Bone marrow (tissue), 2 donors: Measurements from ENCODE around the gene CD27.
"Not testable (repeated sequence)": the region's sequence is repeated elsewhere in the genome, so short reads cannot be mapped to it uniquely, and the experiment has no call there.

Experiments used
- DNase-seq, 2 donors: peaks; one replicate each; lab custom pipeline; 2025; lab: John Stamatoyannopoulos, UW

Gene CD27

DNA sequence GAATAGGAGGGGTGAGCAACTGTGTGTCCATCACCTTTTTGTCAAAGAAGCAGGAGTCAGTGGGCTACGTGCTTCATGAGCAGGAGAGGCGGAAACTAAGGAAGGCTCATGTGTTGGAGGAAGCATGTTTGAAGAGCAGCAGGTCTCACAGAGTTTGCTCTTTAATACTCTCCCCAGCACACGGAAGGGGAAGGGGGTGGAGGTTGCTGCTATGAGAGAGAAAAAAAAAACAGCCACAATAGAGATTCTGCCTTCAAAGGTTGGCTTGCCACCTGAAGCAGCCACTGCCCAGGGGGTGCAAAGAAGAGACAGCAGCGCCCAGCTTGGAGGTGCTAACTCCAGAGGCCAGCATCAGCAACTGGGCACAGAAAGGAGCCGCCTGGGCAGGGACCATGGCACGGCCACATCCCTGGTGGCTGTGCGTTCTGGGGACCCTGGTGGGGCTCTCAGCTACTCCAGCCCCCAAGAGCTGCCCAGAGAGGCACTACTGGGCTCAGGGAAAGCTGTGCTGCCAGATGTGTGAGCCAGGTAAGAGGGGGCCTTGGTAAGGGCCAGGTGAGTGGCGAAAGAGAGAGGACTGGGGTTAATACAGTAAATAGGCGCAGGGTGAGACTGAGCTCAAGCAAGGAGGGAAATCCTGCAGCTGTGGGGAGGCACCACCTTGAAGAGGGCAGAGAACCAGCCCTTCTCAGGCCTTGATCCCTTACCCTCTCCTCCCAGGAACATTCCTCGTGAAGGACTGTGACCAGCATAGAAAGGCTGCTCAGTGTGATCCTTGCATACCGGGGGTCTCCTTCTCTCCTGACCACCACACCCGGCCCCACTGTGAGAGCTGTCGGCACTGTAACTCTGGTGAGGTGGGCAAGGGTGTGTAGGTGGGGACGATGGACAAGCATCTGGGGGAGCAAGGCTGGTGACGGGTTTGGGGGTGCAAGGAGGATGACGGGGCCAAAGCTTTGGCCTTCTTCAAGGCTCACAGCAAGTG, at the start of gene CD27:
CD27 (plus strand) TSS at position 252 of the 985 bp plus-strand sequence; CDS start at position 393, 141 bp downstream.
- DNase-seq = no peak

DNA sequence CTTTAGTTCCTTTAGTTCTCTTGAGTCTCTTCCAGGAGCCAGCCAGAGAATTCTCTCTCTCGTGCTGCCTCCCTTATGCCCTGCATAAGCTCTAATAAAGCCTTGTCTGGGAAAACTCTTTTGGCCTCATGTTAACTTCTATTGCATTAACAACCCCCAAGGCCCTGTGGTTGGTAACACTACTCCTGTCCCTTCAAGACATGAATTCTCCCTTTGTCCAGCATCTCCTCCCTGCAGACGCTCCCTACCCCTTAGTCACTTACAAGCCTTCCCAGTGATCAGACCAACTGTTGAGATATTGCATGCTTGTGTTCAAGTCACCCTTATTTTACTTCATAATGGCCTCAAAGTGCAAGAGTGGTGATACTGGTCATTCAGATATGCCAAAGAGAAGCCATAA, 48.7 kb upstream of the CD27 start:
- no peak for DNase-seq

- DNase-seq = no peak
Observed at GRCh38 chr12:6399884-6400644, 44.7 kb upstream of the CD27 start.

DNA sequence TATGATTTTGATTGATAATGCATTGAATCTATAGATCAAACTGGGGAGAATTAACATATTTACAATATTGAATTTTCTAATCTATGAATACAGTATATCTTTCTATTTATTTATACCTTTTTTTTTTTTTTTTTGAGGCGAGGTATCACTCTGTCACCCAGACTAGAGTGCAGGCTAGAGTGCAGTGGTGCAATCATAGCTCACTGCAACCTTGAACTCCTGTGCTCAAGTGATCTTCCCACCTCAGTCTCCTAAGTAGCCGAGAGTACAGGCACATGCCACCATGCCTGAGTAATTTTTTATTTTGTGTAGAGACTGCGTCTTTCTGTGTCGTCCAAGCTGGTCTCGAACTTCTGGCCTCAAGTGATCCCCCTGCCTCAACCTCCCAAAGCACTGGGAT, 40.4 kb upstream of the CD27 start:
- DNase-seq = no peak

- no peak for DNase-seq
Observed at GRCh38 chr12:6405963-6406362, 38.8 kb upstream of the CD27 start.

GRCh38 chr12:6407236-6407954, 37.4 kb upstream of the CD27 start:
- no peak for DNase-seq

DNA sequence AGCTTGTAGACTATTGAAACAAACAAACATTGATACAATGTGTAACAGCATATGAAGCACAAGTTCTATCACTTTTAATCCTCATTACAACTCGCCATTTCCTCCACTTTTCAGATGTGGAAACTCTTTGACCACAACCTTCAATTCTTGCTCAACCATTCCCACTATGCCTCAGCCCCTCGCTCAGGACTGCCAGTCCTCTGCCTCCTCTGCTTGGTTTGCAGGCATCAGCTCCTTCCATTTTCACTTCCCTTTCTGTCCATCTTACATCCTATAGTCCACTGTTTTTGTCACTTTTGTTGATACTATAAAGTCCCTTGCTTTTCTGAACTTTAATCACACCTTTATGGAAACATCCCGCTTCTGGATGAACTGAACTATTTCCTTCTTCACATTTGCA, 28.2 kb upstream of the CD27 start:
- no peak for DNase-seq

GRCh38 chr12:6418796-6419195, 26.0 kb upstream of the CD27 start:
- no peak for DNase-seq

- no peak for DNase-seq
Observed at GRCh38 chr12:6420364-6420763, 24.4 kb upstream of the CD27 start.

GRCh38 chr12:6423267-6424007, 21.3 kb upstream of the CD27 start:
- DNase-seq = peak; percentile 15 to 89

- no peak for DNase-seq
Observed at GRCh38 chr12:6424008-6424347, 20.8 kb upstream of the CD27 start.

DNA sequence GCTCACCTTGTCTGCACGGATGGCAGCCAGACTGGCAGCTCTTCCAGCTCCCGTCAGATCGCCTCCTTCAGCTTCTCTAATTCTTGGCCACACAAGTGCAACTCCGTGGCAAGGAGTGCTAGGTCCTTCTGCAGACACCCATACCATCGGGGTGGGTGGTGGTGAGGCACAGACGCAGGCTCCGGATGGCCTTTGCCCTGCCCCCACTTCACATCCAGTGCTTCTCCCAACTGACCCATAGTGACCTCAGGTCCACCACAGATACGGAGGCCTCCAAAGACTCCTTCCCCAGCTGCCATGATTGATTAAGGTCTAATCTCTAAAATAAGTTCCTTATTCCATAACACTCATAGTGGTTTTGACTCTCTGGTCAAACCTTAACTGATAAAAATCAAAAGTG, 19.9 kb upstream of the CD27 start:
- DNase-seq = no peak

GRCh38 chr12:6425590-6426531, 18.9 kb upstream of the CD27 start:
- DNase-seq = no peak

DNA sequence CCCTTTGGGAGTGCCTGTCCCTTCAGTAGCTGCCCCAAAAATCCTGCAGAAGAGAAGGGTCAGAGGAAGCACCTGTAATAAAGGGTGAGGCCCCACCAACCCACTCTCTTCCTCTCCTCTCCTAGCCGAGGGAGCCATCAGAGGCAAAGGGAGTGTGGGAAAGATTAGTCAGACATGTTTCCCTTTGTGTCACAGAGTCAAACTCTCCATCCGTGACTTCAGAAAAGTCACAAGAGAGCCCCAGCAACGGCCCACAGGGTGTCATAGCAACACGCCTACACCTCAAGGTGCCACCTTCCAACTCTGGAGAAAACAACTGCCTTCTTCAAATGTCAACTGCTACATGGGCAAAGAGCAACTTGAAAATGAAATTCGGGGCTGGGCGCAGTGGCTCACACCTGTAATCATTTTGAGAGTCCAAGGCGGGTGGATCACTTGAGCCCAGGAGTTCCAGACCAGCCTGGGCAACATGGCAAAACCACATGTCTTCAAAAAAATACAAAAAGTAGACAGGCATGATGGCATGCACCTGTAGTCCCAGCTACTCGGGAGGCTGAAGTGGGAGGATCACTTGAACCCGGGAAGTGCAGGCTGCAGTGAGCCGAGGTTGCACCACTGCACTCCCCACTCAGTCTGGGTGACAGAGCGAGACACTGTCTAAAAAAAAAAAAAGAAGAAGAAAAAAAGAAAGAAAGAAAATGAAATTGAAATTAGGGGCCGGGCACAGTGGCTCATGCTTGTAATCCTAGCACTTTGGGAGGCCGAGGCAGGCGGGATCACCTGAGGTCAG, 17.7 kb upstream of the CD27 start:
- peak in 1 of 2 donors; percentile 60 for DNase-seq

DNA sequence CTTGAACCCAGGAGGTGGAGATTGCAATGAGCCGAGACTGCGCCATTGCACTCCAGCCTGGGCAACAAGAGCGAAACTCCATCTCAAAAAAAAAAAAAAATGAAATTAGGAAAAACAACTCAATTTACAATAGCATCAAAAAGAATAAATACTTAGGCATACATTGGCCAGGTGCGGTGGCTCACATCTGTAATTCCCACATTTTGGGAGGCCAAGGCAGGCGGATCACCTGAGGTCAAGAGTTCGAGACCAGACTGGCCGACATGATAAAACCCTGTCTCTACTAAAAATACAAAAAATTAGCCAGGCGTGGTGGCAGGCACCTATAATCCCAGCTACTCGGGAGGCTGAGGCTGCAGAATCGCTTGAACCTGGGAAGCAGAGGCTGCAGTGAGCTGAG, 17.0 kb upstream of the CD27 start:
- DNase-seq = not testable (repeated sequence)

- DNase-seq = no peak
Observed at GRCh38 chr12:6428326-6428725, 16.4 kb upstream of the CD27 start.

DNA sequence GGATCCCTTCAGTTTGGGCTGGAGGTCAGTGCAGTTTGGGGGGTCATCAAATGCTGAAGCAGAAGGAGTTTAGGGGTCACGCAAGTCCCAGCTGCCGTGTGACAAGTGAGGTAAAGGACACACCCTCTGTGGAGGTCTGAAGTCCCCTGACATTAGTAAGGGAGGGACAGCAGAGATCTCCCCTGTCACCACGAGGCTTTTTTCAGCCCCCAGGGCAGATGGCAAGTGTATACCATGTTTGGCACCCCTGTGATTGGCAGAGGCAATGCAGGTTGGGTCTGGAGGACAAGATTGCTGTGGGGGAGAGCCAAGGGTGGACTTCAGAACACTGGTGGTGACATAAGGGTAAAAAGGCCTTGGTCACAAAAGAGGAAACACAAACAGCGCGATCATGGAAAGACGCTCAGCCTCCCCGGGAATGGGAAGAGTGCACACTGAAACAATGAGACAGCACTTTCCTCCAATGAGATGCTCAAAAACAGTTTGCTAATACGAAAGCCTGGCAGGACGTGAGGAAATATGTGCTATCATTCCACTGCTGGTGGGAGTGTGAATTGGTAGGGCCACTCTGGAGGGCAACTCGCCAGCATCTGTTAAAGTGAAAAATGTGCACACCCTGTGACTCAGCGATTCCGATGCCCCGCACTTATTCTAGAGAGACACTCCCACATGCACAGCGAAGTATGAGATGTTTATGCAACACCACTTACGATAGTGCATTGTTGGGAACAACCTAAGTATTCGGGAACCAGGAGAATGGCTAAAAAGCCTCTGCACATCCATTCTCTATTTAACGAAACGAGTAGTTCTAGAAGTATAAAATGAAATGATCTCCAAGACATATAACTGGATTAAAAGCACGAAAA, 14.4 kb upstream of the CD27 start:
- peak; percentile 52 to 94 for DNase-seq

- DNase-seq = peak in 1 of 2 donors; percentile 17
Observed at GRCh38 chr12:6432991-6433390, 11.8 kb upstream of the CD27 start.
